ENCODE results near the gene TOLLIP.
"Not testable (repeated sequence)": the region's sequence is repeated elsewhere in the genome, so short reads cannot be mapped to it uniquely, and the experiment has no call there.

The TOLLIP gene

DNA sequence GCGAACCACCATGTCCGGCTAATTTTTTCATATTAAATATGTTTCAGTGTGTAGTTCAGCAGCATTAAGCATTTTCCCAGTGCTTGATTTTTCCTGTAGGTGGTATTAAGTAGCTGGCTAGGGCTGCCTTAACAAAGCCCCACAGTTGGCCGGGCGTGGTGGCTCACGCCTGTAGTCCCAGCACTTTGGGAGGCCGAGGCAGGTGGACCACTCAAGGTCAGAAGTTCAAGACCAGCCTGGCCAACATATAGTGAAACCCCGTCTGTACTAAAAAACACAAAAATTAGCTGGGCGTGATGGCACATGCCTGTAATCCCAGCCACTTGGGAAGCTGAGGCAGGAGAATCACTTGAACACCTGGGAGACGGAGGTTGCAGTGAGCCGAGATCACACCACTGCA is 33.5 kb upstream of the TOLLIP start:
- ChIA-PET CTCF (no interaction called here), POLR2A (no interaction called here)
- no peak for TF ChIP-seq ZNF248 (tag by site-specific recombination; IDR thresholded peaks at IDR 0.05)
- TF ChIP-seq GLI4 (tag by site-specific recombination; IDR thresholded peaks at IDR 0.05) = no peak
- no peak for TF ChIP-seq ZBTB10 (tag by site-specific recombination; IDR thresholded peaks at IDR 0.05)
- no peak for TF ChIP-seq ZNF223 (tag by site-specific recombination; IDR thresholded peaks at IDR 0.05)
- TF ChIP-seq ZNF175 (tag by site-specific recombination; IDR thresholded peaks at IDR 0.05) = no peak
- no peak for TF ChIP-seq GLIS1 (tag by site-specific recombination; IDR thresholded peaks at IDR 0.05)
- TF ChIP-seq ZBTB20 (tag by site-specific recombination; IDR thresholded peaks at IDR 0.05) = no peak
- H3K4me3 ChIP-seq (ENCODE audit: low read depth, low read length) = no peak overlapping the region
- H3K27ac ChIP-seq (ENCODE audit: extremely low read depth, low read depth, low read length) = no peak overlapping the region
- H3K9me3 ChIP-seq (ENCODE audit: control insufficient read depth, insufficient read depth, low read depth, low read length) = no peaks in the 10 kb centered on the region
- H3K4me1 ChIP-seq (ENCODE audit: control insufficient read depth, insufficient read depth, low read length) = no peaks in the 10 kb centered on the region
- no peaks in the 10 kb centered on the region for H3K36me3 ChIP-seq (ENCODE audit: control insufficient read depth in 2 of 2, insufficient read depth in 1 of 2, low read length in 2 of 2)

DNA sequence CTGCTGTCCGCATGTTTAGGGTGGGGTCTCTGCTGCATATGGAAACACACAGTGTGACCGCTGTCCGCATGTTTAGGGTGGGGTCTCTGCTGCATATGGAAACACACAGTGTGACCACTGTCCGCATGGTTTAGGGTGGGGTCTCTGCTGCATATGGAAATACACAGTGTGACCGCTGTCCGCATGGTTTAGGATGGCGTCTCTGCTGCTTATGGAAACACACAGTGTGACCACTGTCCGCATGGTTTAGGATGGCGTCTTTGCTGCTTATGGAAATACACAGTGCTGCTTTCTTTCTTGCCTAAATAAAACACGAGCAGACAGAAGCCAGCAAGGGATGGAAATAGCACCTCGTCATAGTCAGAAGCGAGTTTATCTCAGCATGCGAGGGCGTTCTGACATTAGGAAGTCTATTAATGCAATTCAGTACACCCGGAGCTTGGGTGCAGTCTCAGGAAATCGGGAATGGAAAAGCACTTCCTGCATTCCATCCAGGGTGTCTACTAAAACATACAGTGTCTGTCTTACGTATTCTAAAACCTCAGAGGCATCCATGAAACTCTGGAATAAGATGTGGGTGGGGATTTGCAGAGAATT is 32.6 kb upstream of the TOLLIP start:
- Histone ChIP-seq H3K4me3 (ENCODE audit: low read depth, low read length) (no peak overlapping the region), H3K36me3 (ENCODE audit: control insufficient read depth in 2 of 2, insufficient read depth in 1 of 2, low read length in 2 of 2) (no peaks in the 10 kb centered on the region), H3K4me1 (ENCODE audit: control insufficient read depth, insufficient read depth, low read length) (no peaks in the 10 kb centered on the region), H3K27ac (ENCODE audit: extremely low read depth, low read depth, low read length) (no peak overlapping the region), H3K9me3 (ENCODE audit: control insufficient read depth, insufficient read depth, low read depth, low read length) (no peaks in the 10 kb centered on the region)
- TF ChIP-seq ZNF629 (tag by site-specific recombination; IDR thresholded peaks at IDR 0.05) (no peak), ZBTB48 (tag by site-specific recombination; IDR thresholded peaks at IDR 0.05) (no peak), ZNF501 (tag by site-specific recombination; IDR thresholded peaks at IDR 0.05) (no peak), ZNF416 (tag by site-specific recombination; IDR thresholded peaks at IDR 0.05) (no peak), ZNF510 (tag by site-specific recombination; IDR thresholded peaks at IDR 0.05; ENCODE audit: insufficient replicate concordance) (no peak), GFI1B (tag by site-specific recombination; IDR thresholded peaks at IDR 0.05) (no peak), HOXD13 (CRISPR knock-in tag; IDR thresholded peaks at IDR 0.05; ENCODE audit: borderline replicate concordance) (no peak), ZNF132 (tag by site-specific recombination; IDR thresholded peaks at IDR 0.05; ENCODE audit: borderline replicate concordance) (no peak), KLF17 (tag by site-specific recombination; IDR thresholded peaks at IDR 0.05) (no peak), ZNF157 (tag by site-specific recombination; IDR thresholded peaks at IDR 0.05) (no peak)
- ChIA-PET CTCF (no interaction called here), POLR2A (no interaction called here)

- H3K27ac ChIP-seq (ENCODE audit: extremely low read depth, low read depth, low read length); POLR2A ChIA-PET; CTCF ChIA-PET; H3K4me3 ChIP-seq (ENCODE audit: low read depth, low read length); H3K4me1 ChIP-seq (ENCODE audit: control insufficient read depth, insufficient read depth, low read length); H3K9me3 ChIP-seq (ENCODE audit: control insufficient read depth, insufficient read depth, low read depth, low read length); H3K36me3 ChIP-seq (ENCODE audit: control insufficient read depth in 2 of 2, insufficient read depth in 1 of 2, low read length in 2 of 2): not testable (repeated sequence)
These were observed 31.8 kb upstream of the TOLLIP start for GRCh38 chr11:1341226-1341625.

- Histone ChIP-seq H3K4me1 (ENCODE audit: control insufficient read depth, insufficient read depth, low read length) (no peaks in the 10 kb centered on the region), H3K4me3 (ENCODE audit: low read depth, low read length) (no peak overlapping the region), H3K9me3 (ENCODE audit: control insufficient read depth, insufficient read depth, low read depth, low read length) (no peaks in the 10 kb centered on the region), H3K36me3 (ENCODE audit: control insufficient read depth in 2 of 2, insufficient read depth in 1 of 2, low read length in 2 of 2) (no peaks in the 10 kb centered on the region), H3K27ac (ENCODE audit: extremely low read depth, low read depth, low read length) (no peak overlapping the region)
- CTCF ChIA-PET = no interaction called here
- POLR2A ChIA-PET = no interaction called here
- no peak for TF ChIP-seq ZNF280D (tag by site-specific recombination; IDR thresholded peaks at IDR 0.05)
- TF ChIP-seq ZBTB8A (tag by site-specific recombination; IDR thresholded peaks at IDR 0.05) = no peak
- no peak for TF ChIP-seq ZNF248 (tag by site-specific recombination; IDR thresholded peaks at IDR 0.05)
- no peak for TF ChIP-seq ZFHX2 (tag by site-specific recombination; conservative IDR thresholded peaks at IDR 0.05)
- TF ChIP-seq, protein P1, sequence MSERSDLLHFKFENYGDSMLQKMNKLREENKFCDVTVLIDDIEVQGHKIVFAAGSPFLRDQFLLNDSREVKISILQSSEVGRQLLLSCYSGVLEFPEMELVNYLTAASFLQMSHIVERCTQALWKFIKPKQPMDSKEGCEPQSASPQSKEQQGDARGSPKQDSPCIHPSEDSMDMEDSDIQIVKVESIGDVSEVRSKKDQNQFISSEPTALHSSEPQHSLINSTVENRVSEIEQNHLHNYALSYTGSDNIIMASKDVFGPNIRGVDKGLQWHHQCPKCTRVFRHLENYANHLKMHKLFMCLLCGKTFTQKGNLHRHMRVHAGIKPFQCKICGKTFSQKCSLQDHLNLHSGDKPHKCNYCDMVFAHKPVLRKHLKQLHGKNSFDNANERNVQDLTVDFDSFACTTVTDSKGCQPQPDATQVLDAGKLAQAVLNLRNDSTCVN (tag by site-specific recombination; optimal IDR thresholded peaks at IDR 0.05) = no peak
- no peak for TF ChIP-seq YY2 (tag by site-specific recombination; IDR thresholded peaks at IDR 0.05)
These were observed 30.7 kb upstream of the TOLLIP start for GRCh38 chr11:1340111-1340510.

Measured in HEK293 (cell line).